Amniotic epithelial cell (primary cell): ENCODE measurements around the gene DPYD.

ENCODE experiments used
- DNase-seq: peaks from one replicate; pipeline ENCODE4 v3.0.0-alpha.2; 2010; ENCODE audit warnings: low read depth

The DPYD gene

GRCh38 chr1:97529600-97529999, 391.2 kb downstream of the DPYD start:
- no peak for DNase-seq

- no peak for DNase-seq
Observed at GRCh38 chr1:97524211-97524610, 396.6 kb downstream of the DPYD start.

DNA sequence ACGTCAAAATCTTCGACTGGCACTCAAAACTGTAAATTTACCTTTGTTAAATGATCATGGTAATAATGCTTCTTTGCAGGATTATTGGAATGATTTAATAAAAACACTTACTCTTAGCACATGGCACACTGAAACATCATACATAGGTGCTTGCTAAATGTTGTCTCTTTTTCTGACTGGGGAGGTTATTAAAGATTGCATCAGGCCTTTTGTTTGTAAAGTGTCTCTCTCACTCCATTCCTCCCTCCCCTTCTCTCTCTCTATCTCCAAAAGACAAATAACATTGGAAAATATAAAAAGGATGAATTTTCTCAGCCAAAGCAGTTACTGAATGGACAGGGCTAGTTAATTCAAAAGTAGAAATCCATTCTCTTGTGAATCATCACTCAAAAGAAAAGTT, 404.2 kb downstream of the DPYD start:
- no peak for DNase-seq

DNA sequence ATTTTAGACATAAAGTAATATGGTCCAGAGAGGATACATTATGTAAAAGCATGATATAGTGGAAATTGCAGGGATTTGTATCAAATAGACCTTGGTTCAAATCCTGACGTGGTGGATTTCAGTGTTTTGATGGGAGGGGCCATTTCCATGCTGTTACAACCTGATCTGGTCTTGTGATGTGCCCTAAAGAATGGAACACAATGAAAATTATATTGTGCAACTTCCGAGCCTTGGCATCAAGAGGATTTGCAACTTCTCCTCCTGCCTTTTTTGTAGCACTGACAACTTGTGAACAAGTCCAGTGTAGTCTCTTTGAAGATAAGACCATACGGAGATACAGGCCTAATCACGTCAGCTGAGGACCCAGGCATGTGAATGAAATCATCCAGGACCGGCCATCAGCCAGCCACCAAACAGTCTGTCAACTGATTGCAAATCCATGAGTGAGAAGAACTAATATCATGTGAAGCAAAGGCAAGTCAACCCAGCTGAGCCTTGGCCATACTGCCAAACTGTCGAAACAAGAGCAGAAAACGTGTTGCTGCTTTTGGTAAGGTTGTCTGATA, 412.1 kb downstream of the DPYD start:
- DNase-seq = no peak

DNA sequence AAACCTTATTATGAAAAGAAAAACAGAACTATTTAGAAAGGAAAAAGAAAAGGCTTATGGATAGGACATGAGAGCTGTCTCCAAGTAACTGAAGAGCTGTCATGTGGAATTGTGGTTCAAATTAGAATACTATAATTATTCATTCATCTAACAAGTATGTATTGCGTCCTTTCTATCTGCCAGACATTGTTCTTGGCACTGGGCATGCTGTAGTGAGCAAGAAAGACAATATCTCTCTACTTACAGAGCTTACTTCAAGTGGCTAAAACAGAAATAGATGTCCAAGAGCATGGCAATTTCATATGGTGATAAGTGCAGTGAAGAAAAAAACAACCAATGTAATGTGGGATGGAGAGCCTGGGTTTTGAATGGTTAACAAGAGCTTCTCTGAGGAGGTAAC, 413.0 kb downstream of the DPYD start:
- no peak for DNase-seq

GRCh38 chr1:97506368-97506767, 414.5 kb downstream of the DPYD start:
- DNase-seq = no peak

GRCh38 chr1:97505816-97506215, 415.0 kb downstream of the DPYD start:
- DNase-seq = no peak

GRCh38 chr1:97505289-97505688, 415.5 kb downstream of the DPYD start:
- no peak for DNase-seq

DNA sequence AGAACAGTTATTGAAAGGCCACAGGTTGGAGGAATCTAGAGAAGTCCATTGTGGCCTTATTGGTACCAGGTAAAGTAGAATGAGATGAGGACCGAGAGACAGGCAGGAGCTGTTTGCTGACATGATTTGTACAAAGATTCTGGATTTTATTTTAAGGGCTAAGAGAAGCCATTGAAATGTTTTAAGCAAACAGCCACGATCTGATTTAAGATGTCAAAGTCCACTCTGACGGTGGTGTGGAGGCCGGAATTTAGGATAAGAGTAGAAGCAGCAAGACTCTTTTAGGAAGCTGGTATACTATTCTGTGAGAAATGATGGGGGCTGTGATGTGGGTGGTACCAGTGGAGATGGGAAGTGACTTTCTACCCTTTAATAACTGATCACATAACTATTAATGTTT, 418.5 kb downstream of the DPYD start:
- no peak for DNase-seq

DNA sequence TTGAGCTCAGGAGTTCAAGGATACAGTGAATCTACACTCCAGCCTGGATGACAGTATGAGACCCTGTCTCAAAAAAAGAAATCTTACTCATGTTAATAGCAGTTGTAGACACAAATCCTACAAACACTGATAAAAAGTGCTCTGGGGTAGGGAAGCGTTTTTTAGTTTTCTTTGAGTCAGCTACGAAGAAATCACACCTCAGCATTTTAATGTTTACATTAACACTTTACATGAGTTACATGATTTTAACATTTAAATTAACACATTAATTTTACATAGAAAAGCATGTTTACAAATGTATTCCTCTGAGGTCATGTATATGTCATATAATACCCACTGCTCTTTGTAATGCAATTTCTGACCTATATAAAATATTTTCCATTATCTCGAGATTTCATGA, 419.2 kb downstream of the DPYD start:
- DNase-seq = no peak

GRCh38 chr1:97500760-97501159, 420.1 kb downstream of the DPYD start:
- no peak for DNase-seq

GRCh38 chr1:97499667-97500066, 421.2 kb downstream of the DPYD start:
- peak; percentile 46 for DNase-seq

GRCh38 chr1:97489834-97490233, 431.0 kb downstream of the DPYD start:
- DNase-seq = peak; percentile 81

- no peak for DNase-seq
Observed at GRCh38 chr1:97488530-97488929, 432.3 kb downstream of the DPYD start.

DNA sequence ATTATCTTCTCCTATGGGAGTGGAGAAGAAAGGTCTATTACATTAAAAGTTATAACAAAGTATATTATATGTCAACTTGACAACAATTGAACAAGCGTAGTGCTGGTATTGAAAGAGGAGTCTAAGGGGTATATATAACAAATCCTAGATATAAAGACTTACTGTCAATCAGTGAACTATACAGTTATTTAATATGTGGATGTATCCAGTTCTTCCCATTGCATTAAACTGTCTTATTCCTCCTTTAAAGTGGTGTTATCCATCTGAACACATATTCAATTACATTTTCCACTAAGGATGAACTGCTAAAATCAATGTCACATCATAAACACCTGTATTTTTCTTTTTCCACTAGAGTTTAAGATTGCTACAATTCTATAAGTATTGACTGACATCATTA, 438.8 kb downstream of the DPYD start:
- no peak for DNase-seq

DNA sequence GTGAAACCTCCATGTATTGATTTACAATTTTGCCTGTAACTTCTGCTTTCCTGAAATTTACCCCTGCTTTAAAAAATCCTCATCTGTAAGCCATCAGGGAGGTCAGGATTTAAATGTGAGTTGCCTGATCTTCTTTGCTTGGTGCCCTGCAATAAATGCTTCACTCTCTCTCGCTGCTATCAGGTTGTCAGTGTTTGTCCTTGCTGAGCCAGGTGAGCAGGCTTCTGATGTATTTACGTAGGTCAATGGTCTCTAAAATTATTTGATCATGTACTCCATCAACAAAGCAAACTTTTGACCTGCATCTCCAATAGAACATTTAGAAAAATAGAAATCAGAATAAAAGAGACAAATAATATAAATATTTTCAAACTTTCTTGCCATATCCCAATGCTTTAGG, 453.4 kb downstream of the DPYD start:
- DNase-seq = no peak

- no peak for DNase-seq
Observed at GRCh38 chr1:97464305-97464704, 456.5 kb downstream of the DPYD start.

DNA sequence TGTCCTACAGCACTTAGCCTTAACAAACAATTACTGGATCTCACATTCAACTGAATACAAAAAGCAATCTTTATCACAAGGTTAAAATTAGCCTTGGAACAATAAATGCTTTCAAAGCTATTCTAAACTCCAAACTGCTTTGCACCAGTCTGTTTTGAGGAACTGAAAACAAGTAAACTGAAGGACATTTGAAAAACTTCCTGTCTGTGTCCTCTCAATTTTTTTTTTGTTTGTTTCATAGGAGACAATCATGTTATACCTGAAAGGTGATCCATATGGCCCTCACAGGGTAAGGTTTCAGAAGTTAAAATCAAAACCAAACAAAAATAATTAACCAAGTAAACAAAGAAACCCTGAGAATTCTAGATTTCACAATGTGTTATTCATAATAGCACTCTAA, 459.1 kb downstream of the DPYD start:
- DNase-seq = no peak

DNA sequence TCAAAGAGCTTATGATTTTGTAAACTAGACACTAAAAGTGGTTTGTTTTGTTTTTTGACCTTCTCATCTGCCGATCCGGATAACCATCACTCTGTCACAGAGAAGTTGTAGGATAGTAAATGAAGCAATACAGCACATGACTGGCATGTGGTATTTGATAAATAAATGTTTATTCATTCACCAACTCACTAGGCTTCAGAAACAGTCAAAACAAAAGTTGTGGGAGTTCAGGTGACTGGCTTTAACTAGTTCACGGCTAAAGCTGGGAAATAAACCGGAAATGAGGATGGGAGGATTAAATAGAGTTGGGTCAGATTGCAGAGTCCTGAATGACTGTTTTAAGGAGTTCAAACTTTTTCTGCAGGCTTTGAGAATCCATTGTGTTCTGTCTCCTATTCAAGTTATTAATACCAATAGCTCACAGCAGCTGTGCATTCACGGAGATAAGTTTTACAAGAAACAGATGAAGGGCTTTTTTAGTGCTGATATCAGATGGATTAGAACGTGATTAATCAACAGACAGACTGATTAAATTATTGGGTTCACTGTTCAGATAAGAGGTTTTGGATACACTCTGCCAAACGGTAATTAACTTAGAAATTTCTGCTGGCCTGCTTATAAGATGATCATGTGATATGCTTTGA, 463.3 kb downstream of the DPYD start:
- DNase-seq = peak; percentile 21

GRCh38 chr1:97451944-97452343, 468.9 kb downstream of the DPYD start:
- DNase-seq = no peak

DNA sequence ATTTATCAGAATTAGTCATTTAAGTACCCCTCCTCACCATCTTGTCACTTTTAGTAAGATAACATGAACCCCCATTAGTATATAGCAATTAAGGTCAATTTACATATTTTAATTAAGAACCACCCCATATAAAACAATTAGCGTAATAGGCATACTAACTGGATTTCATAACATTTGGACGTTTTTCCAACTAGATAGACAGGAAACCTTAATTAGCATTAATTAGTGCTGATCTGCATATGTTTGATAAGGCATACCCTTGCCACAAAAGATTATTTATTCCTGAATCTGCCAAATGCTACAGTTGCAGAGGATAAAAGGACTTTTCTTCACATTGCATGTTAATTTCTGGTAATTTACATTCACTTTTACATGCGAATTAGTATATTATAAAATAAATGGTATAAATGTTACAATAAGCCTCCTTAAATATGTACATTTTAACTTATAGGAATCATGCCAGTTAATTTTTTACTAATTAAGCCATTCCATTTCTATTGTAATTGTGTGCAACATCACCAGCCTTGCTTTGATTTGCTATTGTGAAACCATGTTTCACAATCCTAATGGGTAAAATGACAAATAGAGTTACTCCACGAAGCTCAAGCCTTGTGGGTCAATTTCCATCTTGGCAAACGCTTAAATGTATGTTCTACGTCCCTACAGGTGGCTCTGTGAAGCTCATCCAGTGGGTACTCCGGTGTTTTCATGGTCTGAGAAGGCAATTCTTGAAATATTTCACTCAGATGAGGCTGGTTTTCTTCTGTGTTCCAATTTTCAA, 469.6 kb downstream of the DPYD start:
- peak; percentile 33 for DNase-seq

- no peak for DNase-seq
Observed at GRCh38 chr1:97441966-97442365, 478.9 kb downstream of the DPYD start.

GRCh38 chr1:97433824-97434177, 487.0 kb downstream of the DPYD start:
- DNase-seq = no peak
